ENCODE results near the gene GNG13.
"Not testable (repeated sequence)": the region's sequence is repeated elsewhere in the genome, so short reads cannot be mapped to it uniquely, and the experiment has no call there.

Gene GNG13

DNA sequence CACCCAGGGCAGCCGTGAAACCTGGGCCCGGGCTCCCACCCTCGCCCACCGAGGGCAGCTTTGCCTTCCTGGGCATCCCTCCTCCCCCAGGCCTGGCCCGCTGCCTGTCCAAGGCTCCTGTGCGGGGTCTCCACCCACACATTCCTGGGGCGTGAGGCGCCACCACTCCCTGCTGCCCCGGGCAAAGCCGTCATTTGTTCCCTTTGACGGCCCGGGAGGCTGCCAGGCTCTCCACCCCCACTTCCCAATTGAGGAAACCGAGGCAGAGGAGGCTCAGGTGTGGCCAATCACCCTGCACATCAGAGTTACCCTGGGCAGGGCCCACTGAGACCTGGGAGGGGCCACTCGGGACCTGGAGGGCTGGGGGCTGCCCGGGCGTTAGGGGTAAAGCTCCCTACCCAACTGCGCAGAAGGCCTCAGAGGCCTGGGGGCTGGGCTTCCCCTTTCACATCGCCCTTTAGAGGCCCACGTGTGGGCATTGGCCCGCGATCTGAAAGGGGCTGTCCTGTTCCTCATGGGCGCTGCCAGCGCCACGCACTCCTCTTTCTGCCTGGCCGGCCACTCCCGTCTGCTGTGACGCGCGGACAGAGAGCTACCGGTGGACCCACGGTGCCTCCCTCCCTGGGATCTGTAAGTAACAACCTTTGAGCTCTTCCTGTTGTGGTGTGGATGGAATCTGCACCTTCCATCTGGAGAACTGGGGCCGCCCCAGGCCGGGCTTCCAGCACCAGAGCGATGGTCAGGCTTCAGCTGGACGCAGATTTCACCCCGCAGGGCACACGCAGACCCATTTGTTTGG is 39.8 kb downstream of the GNG13 start, which contains the start of gene MSLN:
TSS of gene MSLN (plus strand) at position 190 of the 799 bp plus-strand sequence. CDS start 1,947 bp downstream, outside the sequence.
- no peak within 1 kb of the TSS for H3K4me3 ChIP-seq (replicated peaks; ENCODE audit: low read depth, low read length)
- peak; percentile 24 for DNase-seq (ENCODE audit: low read depth)
- TF ChIP-seq, protein P1, sequence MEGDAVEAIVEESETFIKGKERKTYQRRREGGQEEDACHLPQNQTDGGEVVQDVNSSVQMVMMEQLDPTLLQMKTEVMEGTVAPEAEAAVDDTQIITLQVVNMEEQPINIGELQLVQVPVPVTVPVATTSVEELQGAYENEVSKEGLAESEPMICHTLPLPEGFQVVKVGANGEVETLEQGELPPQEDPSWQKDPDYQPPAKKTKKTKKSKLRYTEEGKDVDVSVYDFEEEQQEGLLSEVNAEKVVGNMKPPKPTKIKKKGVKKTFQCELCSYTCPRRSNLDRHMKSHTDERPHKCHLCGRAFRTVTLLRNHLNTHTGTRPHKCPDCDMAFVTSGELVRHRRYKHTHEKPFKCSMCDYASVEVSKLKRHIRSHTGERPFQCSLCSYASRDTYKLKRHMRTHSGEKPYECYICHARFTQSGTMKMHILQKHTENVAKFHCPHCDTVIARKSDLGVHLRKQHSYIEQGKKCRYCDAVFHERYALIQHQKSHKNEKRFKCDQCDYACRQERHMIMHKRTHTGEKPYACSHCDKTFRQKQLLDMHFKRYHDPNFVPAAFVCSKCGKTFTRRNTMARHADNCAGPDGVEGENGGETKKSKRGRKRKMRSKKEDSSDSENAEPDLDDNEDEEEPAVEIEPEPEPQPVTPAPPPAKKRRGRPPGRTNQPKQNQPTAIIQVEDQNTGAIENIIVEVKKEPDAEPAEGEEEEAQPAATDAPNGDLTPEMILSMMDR (IDR thresholded peaks at IDR 0.05; ENCODE audit: low read length, missing control alignments): no peak

DNA sequence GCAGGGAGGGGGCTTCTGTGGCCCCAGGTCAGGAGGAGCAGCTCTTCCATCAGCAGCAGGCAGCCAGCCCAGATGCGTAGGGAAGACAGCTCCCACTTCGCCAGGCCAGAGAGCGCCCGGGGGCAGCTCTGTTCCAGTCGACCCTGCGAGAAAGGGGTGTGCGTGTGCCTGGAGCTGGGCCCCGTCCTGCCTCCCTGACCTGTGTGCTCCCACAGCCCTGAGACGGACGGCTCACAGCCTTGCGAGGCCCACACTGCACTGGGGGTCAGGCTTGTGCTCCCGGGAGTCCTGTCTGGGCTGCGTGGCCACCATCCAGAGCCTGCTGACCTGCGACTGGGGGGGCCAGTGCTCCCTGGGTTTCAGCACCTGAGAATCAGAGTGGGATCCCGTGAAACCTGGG is 40.5 kb downstream of the GNG13 start:
- no peak for DNase-seq (ENCODE audit: low read depth)
- no peak overlapping the region for H3K4me3 ChIP-seq (replicated peaks; ENCODE audit: low read depth, low read length)
- TF ChIP-seq, protein P1 (IDR thresholded peaks at IDR 0.05; ENCODE audit: low read length, missing control alignments): no peak

DNA sequence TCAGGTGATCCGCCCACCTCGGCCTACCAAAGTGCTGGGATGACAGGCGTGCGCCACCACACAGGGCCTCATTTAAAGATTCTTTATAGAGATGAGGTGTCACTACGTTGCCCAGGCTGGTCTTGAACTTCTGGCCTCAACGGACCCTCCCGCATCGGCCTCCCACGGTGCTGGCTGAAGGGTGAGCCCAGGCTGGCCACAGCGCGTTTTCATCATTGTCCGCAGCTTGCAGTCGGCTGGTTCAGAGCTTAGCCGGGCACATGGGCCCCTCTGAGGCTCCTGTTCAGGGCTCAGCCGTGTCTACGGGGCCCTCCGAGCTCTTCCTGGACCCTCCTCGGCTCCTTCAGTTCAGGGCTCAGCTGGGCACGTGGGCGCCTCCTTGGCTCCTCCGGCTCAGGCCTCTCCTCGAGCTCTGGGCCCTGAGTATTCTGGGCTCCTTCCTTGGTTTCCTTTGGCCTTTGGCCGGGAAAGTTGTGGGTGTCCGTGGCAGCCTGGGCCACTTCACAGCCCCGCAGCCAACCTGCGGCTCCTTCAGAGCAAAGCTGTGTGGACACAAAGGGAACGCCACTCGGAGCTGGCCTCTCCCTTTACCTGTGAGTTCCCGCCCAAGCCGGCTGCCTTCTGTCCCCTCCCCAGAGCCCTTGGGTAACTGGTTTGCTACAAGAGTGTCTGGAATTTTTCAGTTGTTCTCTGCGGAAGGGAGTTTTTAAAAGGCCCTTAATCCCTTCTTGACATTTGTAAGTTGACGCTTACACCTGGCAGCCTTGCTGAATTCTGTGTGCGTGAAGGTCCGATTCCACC is 41.2 kb downstream of the GNG13 start:
- TF ChIP-seq, protein P1 (IDR thresholded peaks at IDR 0.05; ENCODE audit: low read length, missing control alignments): no peak
- no peak for DNase-seq (ENCODE audit: low read depth)
- no peak overlapping the region for H3K4me3 ChIP-seq (replicated peaks; ENCODE audit: low read depth, low read length)

DNA sequence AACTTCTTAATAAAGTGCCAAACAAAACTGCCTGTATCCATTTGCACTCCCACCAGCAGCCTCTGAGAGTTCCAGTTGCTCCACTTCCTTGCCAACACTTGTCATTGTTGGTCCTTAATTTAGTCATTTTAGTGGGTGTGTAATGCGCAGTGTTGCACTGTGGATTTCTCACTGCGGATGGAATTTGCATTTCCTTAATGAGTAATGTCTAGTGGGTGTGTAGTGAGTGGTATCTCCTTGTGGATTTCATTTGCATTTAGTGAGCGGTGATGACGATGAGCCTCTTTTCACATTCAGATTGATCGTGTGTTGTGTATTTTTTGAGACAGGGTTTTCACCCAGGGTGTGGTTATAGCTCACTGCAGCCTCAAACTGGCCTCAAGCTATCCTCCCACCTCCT is 44.1 kb downstream of the GNG13 start:
- TF ChIP-seq, protein P1 (IDR thresholded peaks at IDR 0.05; ENCODE audit: low read length, missing control alignments): no peak
- no peak for DNase-seq (ENCODE audit: low read depth)
- H3K4me3 ChIP-seq (replicated peaks; ENCODE audit: low read depth, low read length): no peak overlapping the region

DNA sequence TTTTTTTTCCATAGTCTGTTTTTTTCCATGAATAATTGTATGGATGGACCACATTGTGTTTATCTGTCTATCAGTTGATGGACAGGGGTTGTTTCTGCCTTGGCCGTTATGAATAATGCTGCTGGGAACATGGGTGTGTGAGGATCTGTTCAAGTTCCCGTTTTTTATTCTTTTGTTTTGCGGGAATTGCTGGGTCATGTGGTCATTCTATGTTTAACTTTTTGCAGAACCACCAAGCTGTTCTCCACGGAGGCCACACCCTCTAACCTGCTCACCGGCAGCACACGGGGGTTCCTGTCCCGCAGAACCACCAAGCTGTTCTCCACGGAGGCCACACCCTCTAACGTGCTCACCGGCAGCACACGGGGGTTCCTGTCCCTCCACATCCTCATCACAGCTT is 45.9 kb downstream of the GNG13 start:
- H3K4me3 ChIP-seq (replicated peaks; ENCODE audit: low read depth, low read length): no peak overlapping the region
- no peak for DNase-seq (ENCODE audit: low read depth)
- TF ChIP-seq, protein P1 (IDR thresholded peaks at IDR 0.05; ENCODE audit: low read length, missing control alignments): no peak

DNA sequence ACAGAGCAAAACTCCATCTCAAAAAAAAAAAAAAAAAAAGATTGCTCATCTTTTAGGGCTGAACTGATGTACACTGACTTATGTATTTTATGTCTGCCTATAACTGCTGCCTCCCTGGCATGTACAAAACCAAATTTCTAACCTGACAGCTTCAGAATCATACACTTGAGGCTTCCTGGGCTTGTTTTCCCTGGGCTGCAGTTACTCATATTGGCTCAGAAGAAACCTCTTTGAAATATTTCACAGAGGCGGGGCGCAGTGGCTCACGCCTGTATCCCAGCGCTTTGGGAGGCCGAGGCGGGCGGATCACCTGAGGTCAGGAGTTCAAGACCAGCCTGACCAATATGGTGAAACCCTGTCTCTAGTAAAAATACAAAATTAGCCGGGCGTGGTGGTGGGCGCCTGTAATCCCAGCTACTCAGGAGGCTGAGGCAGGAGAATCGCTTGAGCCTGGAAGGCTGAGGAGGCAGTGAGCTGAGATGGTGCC is 46.4 kb downstream of the GNG13 start:
- H3K4me3 ChIP-seq (replicated peaks; ENCODE audit: low read depth, low read length); DNase-seq (ENCODE audit: low read depth): not testable (repeated sequence)

DNA sequence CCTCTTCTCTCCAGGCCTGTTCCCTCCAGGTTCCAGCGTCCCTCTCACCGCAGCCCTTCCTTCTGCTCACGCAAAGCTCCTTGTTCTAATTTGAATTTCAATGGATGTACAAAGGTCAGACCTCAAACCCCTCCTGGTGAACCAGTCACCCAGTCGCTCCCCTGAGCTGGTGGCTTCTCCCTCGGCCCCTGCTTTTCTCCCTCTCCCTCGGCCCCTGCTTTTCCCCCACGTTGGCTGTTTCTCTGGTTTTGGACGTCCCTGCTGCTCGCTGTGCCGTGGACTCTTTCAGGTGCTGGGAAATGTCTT is 48.6 kb downstream of the GNG13 start:
- no peak for DNase-seq (ENCODE audit: low read depth)
- TF ChIP-seq, protein P1 (IDR thresholded peaks at IDR 0.05; ENCODE audit: low read length, missing control alignments): no peak
- H3K4me3 ChIP-seq (replicated peaks; ENCODE audit: low read depth, low read length): no peak overlapping the region
